ENCODE measurements around the gene NLGN1.

DNA sequence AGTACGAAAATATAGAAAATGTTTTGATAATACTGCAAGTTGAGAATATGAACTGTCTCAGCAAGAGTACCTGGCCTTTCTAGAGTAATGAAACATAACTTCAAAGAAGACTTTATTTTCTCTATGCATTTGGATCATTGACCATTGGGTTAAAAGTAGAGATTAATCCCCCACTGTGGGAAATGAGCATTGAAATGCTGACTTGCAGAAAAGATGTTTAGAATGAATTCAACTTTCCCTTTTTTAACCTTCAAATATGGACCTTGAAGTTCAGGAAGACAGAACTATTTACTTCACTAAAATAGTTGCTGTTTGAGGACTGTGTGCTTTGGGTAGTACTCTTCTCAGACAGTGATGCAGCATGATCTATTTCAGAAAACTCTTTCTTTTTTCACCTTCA lies 75.7 kb downstream of the NLGN1 start:
- TF ChIP-seq POLR2A (IDR thresholded peaks at IDR 0.05; ENCODE audit: extremely low read depth, insufficient read length) (no peak), MYC (IDR thresholded peaks at IDR 0.05; ENCODE audit: low read depth, low read length) (no peak)
- TF ChIP-seq, protein P1, sequence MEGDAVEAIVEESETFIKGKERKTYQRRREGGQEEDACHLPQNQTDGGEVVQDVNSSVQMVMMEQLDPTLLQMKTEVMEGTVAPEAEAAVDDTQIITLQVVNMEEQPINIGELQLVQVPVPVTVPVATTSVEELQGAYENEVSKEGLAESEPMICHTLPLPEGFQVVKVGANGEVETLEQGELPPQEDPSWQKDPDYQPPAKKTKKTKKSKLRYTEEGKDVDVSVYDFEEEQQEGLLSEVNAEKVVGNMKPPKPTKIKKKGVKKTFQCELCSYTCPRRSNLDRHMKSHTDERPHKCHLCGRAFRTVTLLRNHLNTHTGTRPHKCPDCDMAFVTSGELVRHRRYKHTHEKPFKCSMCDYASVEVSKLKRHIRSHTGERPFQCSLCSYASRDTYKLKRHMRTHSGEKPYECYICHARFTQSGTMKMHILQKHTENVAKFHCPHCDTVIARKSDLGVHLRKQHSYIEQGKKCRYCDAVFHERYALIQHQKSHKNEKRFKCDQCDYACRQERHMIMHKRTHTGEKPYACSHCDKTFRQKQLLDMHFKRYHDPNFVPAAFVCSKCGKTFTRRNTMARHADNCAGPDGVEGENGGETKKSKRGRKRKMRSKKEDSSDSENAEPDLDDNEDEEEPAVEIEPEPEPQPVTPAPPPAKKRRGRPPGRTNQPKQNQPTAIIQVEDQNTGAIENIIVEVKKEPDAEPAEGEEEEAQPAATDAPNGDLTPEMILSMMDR (IDR thresholded peaks at IDR 0.05; ENCODE audit: low read depth, low read length), result no peak
- TF ChIP-seq, protein P2, sequence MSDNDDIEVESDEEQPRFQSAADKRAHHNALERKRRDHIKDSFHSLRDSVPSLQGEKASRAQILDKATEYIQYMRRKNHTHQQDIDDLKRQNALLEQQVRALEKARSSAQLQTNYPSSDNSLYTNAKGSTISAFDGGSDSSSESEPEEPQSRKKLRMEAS (IDR thresholded peaks at IDR 0.05; ENCODE audit: low read depth, low read length), result no peak

All from NB4 (cell line).